ENCODE results near the gene MEGF11. TPM values are rescaled to one million over a fixed set of nuclear protein-coding genes. Genes with fewer than 3 reads are reported as not detected.

MEGF11 gene
- polyA plus RNA-seq, 2 of the 4 experiments (the other 2 are of a cell fraction), result 0.25 to 0.31 TPM

GRCh38 chr15:66115568-66116206 lies 137.9 kb downstream of the MEGF11 start:
- no peaks in the 10 kb centered on the region for H3K9me3 ChIP-seq
- ChIA-PET POLR2A (no interaction called here), CTCF (interaction anchor here (0.6 to 1.8 kb wide), 4 partner anchors 35 to 702 kb away, joined by 3 to 4 read pairs (median 4); no protein-coding TSS in a partner anchor)
- FAIRE-seq (no peak), DNase-seq (ENCODE audit: low read depth in 1 of 2, low spot score in 1 of 2) (no peak), ATAC-seq (no peak)
- H3K4me2 ChIP-seq, result no peak overlapping the region
- 51% methylated on average over 18 of the region's 18 CpGs for WGBS (ENCODE audit: missing lambda C conversion rate)
- H3K27ac ChIP-seq, result no peak overlapping the region
- H3K4me1 ChIP-seq, result no peaks in the 10 kb centered on the region
- no peak overlapping the region for H3K4me3 ChIP-seq
- TF ChIP-seq REST (IDR thresholded peaks at IDR 0.05) (no peak), BHLHE40 (IDR thresholded peaks at IDR 0.05; ENCODE audit: low read depth, low read length) (no peak), RCOR1 (IDR thresholded peaks at IDR 0.05; ENCODE audit: low read depth, low read length) (no peak), MYC (IDR thresholded peaks at IDR 0.05; ENCODE audit: borderline replicate concordance, low read length) (no peak), ZFP36 (IDR thresholded peaks at IDR 0.05; ENCODE audit: borderline replicate concordance, partially characterized antibody) (no peak), CBX8 (IDR thresholded peaks at IDR 0.05) (no peak), TFCP2L1 (CRISPR knock-in tag; IDR thresholded peaks at IDR 0.05) (no peak), BCL3 (IDR thresholded peaks at IDR 0.05) (no peak), NFE2L2 (conservative IDR thresholded peaks at IDR 0.05; ENCODE audit: low read length) (no peak), HES2 (IDR thresholded peaks at IDR 0.05) (no peak), E2F6 (IDR thresholded peaks at IDR 0.05; ENCODE audit: borderline replicate concordance, low read depth) (no peak)

- no peak for TF ChIP-seq JUN (IDR thresholded peaks at IDR 0.05)
- TF ChIP-seq BHLHE40 (IDR thresholded peaks at IDR 0.05; ENCODE audit: low read depth, low read length), result no peak
- no peak for TF ChIP-seq ATOH8 (CRISPR knock-in tag; IDR thresholded peaks at IDR 0.05; ENCODE audit: low read depth)
- no peak for TF ChIP-seq E2F6 (IDR thresholded peaks at IDR 0.05; ENCODE audit: borderline replicate concordance, low read depth)
- TF ChIP-seq FOXS1 (CRISPR knock-in tag; IDR thresholded peaks at IDR 0.05), result no peak
- no peak for TF ChIP-seq JUNB (IDR thresholded peaks at IDR 0.05)
- no peak for TF ChIP-seq HEYL (CRISPR knock-in tag; IDR thresholded peaks at IDR 0.05)
- TF ChIP-seq RNF2 (IDR thresholded peaks at IDR 0.05; ENCODE audit: borderline replicate concordance, low read depth), result no peak
- TF ChIP-seq HDAC2 (IDR thresholded peaks at IDR 0.05), result no peak
- TF ChIP-seq HOXB13 (CRISPR knock-in tag; IDR thresholded peaks at IDR 0.05; ENCODE audit: low read depth), result no peak
- no peak for TF ChIP-seq GATA3 (IDR thresholded peaks at IDR 0.05; ENCODE audit: borderline replicate concordance)
- no peak for TF ChIP-seq PHF8 (IDR thresholded peaks at IDR 0.05; ENCODE audit: borderline replicate concordance, low read depth)
- TF ChIP-seq ZFP36 (IDR thresholded peaks at IDR 0.05; ENCODE audit: borderline replicate concordance, partially characterized antibody), result no peak
- ChIA-PET CTCF (interaction anchor here (0.6 to 1.8 kb wide), 3 partner anchors 34 to 703 kb away, joined by 3 to 4 read pairs (median 4); no protein-coding TSS in a partner anchor), POLR2A (no interaction called here)
- ATAC-seq, result peak in 1 of 2 experiments; percentile 25; a peak in 2 of 6 replicates
- no peak overlapping the region for H3K4me2 ChIP-seq
- DNase-seq (ENCODE audit: low read depth in 1 of 2, low spot score in 1 of 2), result no peak
- no peaks in the 10 kb centered on the region for H3K4me1 ChIP-seq
- no peak overlapping the region for H3K4me3 ChIP-seq
- WGBS (ENCODE audit: missing lambda C conversion rate), result 56% methylated on average over 8 of the region's 8 CpGs
- no peak overlapping the region for H3K27ac ChIP-seq
- H3K9me3 ChIP-seq, result no peaks in the 10 kb centered on the region
- no peak for FAIRE-seq
These were observed 138.6 kb downstream of the MEGF11 start for GRCh38 chr15:66114863-66115425.
